Neural progenitor cell (in vitro differentiated cells): Measurements from ENCODE around the gene UBTD1.

ENCODE experiments used
- EZH2phosphoT487 ChIP-seq: fragments of 200-600 bp; sonication (generic); IDR thresholded peaks from 2 replicates; pipeline ENCODE4 v1.6.1; 2017; ENCODE audit warnings: antibody characterized with exemption
- TF ChIP-seq, protein P1 (sequence below): fragments of 200-600 bp; sonication (generic); IDR thresholded peaks from 2 replicates; pipeline ENCODE4 v1.5.1; 2017; ENCODE audit warnings: antibody characterized with exemption, mild to moderate bottlenecking

DNA sequence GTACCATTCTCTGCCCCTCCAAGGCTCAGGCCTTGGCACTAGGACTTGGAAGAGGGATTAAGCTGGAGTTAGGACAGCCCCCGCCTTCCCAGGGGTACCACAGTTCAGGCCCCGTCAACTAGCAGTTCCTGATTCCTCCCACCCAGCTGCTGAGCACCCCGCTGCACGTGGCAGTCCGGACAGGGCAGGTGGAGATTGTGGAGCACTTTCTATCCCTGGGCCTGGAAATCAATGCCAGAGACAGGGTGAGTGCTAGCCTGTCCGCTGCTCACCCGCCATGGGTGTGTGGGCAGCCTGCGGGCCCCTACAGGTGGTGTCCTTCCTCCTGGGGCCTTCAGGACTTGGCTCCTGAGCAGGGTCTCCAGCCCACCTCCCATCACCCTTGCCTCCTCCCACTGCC is 83.4 kb downstream of the UBTD1 start:
- TF ChIP-seq, protein P1, sequence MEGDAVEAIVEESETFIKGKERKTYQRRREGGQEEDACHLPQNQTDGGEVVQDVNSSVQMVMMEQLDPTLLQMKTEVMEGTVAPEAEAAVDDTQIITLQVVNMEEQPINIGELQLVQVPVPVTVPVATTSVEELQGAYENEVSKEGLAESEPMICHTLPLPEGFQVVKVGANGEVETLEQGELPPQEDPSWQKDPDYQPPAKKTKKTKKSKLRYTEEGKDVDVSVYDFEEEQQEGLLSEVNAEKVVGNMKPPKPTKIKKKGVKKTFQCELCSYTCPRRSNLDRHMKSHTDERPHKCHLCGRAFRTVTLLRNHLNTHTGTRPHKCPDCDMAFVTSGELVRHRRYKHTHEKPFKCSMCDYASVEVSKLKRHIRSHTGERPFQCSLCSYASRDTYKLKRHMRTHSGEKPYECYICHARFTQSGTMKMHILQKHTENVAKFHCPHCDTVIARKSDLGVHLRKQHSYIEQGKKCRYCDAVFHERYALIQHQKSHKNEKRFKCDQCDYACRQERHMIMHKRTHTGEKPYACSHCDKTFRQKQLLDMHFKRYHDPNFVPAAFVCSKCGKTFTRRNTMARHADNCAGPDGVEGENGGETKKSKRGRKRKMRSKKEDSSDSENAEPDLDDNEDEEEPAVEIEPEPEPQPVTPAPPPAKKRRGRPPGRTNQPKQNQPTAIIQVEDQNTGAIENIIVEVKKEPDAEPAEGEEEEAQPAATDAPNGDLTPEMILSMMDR, result no peak
- TF ChIP-seq EZH2phosphoT487, result no peak
